COR-L47 (cell line): ENCODE measurements around the gene KCNK18.
"Not testable (repeated sequence)": the region's sequence is repeated elsewhere in the genome, so short reads cannot be mapped to it uniquely, and the experiment has no call there.

Source experiments
- DNase-seq: peaks from one replicate; lab custom pipeline; 2025; lab: John Stamatoyannopoulos, UW

The KCNK18 gene

DNA sequence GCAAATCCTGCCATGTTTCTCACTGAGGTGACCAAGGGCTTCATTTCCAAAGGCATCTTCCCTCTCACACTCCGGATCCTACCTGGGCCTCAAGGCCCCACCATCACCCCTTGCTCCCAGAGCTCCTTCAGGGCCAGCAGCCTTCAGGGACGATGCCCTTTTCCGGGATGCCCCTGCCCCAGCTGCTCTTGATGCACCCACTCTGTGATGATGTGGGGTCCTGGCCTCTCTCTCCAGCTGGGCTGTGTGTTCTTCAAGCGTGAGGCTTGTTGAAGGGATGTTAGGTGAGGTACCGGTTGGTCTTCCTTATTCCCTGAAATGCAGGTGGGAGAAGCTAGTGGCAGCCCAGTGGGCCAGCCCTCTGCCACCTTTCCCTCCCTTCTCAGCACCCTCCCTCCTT lies 25.3 kb downstream of the KCNK18 start:
- DNase-seq, result no peak

DNA sequence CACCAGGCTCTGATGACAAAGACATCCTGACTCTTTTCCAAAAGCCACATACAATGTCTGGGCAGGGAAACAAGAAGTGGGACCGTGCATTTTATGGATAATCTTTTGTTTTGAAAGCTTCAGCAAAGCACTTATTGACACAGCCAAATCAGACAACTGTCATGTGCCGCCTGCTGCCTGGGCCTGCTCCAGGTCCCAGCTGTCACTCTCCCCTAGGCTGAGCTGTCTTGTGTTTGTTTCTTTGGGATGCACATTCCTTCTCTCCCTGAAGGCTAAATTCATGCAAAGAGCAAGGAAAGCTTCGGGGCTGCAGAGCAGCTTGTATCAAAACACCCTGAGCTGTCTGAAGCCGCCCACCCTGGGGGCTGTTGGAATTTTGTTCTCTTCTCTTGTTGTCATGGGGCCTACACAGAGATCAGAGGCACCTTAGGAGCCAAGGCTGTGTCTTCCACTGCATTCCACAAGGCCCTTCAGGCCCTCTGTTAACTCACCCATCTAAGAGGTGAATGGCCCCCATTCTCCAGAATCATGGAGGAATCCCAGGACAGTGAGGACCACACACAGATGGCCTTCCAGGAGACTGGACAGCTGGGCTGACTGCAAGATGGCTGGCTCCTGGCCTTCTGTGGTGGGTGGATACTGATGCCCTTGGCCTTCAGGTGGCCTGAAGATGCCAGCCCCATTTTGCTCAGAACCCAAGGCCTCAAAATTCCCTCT lies 25.8 kb downstream of the KCNK18 start:
- no peak for DNase-seq

DNA sequence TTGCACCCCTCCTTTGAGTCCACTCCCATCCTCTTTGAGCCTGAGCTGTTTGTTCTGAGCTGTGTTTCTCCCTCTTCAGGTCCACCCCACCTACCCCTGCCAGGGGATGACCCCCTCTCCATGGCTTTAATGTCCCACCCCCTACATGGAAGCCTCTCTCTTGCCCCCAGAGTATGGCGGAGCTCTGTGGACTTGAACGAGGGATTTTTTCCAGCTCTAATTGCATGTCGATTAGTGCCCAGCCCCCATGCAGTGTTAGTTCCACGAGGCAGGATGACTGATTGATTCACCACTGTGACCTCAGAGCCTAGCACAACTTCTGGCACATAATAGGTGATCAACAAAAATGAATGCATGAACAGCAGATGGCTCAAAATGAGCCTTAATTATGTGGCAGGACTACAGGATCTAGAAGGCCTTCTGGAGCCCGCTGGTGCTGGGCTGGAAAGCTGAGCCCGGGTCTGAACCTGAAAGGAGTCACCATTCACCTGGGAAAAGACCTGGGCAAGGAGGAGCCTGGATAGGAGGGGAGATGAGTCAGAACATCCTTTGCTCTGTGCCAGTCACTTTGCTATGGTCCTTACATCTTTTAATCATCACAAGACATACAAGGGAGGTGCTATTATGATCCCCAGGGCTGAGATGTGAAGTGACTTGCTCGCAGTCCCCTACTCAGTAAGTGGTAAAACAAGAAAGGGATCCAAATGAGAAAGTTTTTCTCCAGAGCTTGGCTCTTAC lies 26.6 kb downstream of the KCNK18 start:
- no peak for DNase-seq

DNA sequence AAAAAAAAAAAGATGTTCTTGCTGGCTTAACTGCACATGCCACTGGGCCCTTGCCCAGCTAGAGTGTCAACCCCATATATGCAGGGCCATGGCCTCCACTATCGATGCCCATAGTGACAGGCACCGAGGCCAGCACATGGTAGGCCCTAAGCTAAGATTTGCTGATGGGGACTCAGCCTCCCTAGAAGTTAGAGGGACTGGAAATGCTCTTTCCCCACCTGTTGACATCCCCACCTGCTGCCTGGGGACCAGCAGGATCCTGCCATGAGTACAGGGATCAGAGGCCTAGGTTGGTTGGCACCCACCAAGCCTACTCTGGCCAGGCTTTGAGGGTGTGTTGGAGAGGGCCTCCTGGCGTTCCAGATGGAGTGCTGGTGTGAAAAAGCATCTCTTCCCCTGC lies 27.6 kb downstream of the KCNK18 start:
- no peak for DNase-seq

DNA sequence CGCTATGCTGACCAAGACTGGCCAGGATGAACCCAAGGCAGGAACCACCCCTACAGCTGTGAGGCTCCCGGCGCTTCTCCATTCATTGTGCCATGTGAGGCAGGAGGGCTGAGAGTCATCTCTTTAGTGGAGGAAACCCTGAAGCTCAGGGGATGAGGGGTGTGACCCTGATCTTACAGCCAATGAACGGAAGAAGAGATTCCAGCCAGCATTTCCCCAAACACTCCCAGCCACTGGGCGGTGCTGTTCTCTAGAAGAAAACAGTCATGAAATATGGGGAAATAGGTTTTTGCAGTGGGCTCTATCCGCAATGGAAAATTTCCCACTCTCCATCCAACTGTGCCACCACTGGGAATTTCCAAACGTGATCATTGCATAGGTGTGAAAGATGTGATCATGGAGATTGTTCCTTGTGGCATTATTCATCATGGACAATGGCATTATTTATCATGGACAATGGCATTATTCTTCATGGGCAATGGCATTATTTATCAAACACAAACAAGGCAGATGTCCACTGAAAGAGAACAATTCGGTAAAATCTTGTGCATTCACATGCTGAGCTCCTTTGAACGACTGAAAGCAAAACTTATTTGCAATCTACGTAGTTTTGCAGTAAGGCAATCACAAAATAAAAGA lies 29.6 kb downstream of the KCNK18 start:
- DNase-seq, result peak; percentile 34

DNA sequence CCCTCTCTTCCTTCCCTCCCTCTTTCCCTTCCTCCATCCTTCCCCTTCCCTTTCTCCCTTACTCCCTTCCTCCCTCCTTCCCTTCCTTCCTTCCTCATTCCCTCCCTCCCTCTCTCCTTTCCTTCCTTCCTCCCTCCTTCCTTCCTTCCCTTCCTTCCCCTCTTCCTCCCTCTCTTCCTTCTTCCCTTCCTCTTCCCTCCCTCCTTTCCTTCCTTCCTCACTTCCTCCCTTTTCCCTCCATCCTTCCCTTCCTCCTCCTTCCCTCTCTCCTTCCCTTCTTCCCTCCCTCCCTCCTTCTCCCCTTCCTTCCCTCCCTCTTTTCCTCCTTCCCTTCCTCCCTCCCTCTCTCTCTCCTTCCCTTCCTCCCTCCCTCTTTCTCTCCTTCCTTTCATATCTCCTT lies 30.9 kb downstream of the KCNK18 start:
- DNase-seq, result no peak

DNA sequence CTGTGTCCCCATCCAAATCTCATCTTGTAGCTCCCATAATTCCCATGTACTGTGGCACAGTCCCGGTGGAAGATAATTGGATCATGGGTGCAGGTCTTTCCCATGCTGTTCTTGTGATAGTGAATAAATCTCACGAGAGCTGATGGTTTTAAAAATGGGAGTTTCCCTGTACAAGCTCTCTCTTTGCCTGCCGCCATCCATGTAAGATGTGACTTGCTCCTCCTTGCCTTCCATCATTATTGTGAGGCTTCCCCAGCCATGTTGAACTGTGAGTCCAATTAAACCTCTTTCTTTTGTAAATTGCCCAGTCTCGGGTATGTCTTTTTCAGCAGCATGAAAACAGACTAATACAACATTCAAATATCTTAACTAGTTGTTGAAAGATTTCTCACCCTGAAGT lies 32.8 kb downstream of the KCNK18 start:
- not testable (repeated sequence) for DNase-seq

DNA sequence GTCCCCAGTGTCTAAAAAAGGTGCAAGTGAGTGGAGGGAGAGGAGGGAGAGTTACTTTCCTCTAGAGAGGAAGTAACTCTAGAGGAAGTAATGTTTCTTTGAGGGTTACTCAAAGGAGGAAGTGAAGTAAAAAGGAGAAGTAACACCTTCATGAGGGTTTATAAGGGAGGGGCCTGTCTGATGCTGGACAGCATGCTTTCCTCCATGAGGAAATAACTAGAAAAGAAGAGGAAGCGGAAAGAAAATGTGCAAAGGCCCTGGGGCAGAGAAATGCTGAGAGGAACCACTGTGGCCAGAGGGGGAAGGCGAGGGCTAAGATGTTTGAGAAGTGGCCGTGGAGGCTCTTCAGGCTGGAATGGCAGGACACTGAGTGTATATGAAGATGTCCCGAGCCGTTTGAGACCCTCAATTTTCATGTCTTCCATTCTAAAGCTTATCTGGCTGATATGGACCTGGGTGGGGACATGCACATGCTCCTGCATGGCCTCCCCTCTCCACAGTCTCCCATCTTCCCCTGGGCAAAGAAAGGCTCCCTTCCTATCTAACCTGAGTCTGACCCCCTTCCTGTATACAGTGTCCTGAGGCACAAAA lies 40.2 kb downstream of the KCNK18 start:
- no peak for DNase-seq

DNA sequence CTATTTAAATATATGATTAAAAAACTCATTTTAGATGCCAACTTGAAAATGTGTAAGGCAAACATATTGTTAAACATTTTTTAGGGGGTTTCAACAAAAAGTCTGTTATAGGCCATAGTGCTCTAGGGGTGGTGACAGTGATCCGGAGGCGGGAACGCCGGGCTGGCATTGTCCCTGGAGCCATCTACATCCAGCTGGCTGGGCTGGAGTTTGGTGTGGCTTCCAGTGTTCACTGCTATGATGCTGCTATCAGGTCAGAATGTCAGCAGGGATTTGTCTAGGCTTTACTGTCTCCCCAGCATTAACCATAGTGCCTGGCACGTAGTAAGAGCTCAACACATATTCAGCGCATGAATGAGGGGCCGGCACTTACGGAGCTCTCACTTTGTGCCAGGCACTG lies 41.8 kb downstream of the KCNK18 start:
- DNase-seq, result no peak

DNA sequence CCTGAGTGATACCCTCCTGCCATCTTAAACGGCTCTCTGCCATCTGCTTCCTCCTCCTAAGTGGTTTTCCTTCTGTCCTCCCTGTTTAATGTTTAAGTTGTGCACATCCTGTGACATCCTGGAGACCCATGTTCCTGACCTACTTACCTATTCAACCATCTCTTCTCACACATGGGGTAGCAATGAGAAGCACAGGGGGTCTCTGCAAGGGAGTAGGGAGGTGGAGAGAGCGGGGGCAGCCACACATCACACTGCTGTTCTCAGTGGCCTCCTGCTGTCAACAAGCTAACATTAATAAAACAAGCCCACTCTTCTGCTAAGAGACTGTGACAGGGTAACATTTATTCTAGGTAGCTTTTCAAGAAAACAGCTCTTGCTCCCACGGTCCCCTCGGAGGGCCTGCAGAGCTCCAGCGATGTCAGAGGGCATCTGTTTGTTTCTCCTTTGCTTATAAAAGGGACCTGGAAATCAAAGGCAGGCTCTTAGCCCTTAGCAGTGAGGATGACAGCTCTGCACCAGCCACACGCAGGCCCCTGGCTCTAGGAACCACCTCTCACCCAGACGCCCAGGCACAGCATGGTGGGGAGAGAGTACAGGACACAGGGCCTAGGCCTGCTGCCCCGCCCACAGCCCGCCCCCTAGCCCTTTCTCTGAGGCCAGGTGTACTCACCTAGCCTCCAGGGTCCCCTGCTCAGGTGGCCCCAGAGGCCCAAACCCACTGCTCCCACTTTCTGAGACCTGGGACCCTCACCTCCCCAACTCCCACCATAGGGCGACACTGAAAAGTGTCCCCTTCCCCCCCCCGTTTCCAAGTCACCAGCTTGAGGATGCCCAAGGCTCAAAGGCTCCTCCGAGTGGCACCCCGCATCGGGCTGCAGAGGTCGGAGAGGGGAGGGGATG lies 42.7 kb downstream of the KCNK18 start:
- DNase-seq, result no peak

DNA sequence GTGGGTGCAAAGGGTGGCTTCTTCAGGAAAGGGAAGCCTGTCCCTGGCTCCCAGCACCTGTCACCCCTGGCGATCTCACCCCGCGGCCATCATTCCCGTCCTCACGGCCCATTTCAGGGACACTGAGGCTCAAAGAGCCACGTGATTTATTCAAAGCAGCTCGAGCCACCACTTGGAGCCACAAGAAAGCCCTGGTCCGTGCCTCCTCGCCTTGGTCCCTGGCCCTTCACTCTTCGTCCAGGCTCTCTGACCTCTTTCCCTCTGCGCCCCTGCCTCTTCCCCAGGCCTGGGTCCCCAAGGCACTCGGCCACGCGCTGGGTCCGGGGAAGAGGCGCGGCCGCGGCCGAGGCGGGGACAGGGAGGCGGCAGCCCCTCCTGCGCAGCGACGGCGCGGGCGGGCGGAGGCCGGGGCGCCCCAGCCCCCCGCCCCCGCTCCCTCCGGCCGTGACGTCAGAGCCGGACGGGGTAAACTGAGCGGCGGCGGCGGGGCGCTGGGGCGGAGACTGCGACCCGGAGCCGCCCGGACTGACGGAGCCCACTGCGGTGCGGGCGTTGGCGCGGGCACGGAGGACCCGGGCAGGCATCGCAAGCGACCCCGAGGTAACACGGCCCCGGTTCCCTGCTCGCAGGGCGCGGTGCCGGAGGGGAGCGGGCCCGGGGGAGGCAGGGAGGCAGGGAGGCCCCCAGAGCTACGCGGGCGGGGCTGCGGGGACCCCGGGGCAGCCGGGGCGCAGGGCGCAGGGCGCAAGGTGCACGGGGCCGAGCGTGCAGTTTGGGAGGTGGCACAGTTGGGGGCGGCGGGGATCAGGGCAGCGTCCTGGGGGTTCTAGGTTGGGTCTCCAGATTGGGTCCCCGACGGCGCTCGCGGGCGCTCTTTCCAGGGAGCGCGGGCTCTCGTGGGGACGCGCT lies 43.6 kb downstream of the KCNK18 start, which contains the start of gene SLC18A2:
TSS of gene SLC18A2 (plus strand) at position 494 of the 909 bp plus-strand sequence. CDS start 580 bp downstream, outside the sequence.
- DNase-seq, result no peak

DNA sequence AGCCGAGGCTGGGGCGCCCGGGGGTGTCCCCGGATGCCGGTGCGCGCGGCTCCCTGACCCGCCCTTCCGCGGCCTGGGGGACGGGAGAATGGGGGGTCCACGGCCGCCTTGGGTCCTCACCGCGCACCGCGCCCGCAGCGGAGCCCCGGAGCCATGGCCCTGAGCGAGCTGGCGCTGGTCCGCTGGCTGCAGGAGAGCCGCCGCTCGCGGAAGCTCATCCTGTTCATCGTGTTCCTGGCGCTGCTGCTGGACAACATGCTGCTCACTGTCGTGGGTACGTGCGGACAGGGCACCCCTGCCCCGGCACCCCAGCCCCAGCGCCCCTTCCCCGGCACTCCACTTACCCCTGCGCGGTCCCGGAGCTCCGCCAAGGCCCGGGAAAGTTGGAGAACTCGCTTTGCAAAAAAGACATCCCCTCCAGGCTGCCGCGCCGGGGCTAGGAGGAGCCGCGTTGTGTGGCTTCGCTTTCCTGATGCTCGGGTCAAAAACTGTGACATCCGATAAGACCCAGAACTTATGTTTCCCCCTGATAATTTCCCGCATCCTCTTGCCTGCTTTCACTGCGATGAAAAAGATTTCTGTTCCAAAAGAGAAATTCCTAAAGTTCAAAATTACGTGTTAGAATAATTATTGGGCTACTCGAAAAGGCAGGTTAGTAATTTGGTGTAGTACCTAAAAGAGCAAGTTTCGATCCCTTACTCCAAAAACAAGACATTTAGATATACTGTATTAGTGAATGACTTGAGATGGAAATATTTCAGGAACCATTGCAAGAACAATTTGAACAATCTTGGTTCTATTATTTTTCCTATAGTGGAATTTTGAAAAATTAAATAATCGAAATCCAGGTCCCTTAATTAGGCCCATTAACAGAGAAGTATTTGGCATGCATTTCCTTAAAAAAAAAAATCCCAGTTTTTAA lies 44.5 kb downstream of the KCNK18 start:
- DNase-seq, result no peak

DNA sequence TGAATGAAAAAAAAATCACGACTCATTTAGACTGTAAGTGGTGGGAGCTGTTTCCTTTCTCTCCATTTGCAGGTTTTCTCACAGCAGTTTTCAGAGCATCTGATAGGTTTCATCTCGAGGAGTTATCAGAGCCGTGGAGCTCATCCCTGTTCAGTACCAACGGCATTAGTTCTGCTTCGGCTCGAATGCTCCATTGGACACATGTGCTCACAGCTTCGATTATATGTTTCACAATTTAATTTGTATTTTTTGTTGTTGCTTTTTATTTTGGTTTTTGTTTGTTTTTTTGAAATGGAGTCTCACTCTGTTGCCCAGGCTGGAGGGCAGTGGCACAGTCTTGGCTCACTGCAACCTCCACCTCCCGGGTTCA lies 45.2 kb downstream of the KCNK18 start:
- DNase-seq, result no peak

DNA sequence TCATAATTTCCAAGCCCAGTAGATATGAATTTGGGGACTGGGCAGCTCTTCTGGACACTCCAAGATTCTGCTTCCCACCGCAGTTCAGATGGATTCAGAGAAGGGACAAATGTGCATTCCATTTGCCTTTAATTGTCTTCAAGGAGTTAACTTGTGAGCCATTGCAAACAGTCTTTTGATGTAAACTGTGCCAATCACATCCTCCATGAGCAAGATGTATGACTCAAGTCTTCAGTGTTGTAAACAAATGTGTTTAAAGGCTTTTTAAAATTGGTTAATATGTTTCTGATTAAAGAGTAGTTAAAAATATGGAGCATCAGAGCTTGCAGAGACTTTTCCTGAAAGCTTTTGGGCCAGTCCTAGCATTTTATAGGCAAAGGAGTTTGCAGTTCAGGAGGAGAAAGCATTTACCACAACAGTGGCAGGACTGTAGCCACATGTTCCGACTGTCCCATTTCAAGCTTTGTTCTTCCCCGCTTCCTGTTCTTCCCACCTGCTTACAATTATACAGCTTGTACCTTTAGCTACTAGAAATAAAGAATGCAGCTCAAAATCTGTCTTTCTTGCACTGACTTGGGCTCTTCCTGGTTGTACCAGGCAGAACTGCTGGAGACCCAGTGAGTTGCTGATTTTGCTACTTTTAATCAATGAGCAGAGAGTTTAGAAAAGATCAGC lies 49.8 kb downstream of the KCNK18 start:
- no peak for DNase-seq

DNA sequence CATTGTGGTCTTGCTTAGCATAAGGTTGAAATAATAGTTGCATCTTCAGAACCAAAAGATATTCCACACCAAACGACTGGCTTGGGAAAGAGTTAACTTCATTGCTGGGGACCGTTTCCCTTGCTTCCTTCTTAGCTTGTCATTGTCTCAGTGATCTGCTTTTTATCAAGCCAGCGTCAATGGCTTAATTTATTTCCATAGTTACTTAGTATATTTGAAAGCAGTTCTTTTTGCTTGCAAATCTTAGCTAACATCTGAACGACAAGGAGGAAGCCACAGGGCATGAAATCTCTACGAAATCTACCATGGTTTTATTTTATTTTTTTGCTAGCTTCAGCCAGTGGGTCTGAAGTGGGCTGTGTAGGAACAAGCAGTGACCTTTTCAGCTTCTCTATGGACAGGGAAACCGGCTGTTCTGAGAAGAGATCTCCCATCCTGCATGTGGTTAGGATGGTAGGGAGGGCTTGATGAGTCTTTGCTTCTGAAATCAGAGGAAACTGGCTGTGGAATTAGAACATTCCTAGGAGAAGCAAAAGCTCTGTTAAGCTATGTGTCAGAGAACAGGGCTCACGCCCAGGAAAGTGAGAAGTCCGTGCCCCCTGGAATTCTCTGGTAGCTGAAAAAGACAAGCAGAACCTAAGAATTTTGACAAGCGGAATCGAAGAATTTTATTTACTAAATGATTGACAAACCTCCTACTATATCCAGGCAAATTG lies 51.6 kb downstream of the KCNK18 start:
- no peak for DNase-seq

DNA sequence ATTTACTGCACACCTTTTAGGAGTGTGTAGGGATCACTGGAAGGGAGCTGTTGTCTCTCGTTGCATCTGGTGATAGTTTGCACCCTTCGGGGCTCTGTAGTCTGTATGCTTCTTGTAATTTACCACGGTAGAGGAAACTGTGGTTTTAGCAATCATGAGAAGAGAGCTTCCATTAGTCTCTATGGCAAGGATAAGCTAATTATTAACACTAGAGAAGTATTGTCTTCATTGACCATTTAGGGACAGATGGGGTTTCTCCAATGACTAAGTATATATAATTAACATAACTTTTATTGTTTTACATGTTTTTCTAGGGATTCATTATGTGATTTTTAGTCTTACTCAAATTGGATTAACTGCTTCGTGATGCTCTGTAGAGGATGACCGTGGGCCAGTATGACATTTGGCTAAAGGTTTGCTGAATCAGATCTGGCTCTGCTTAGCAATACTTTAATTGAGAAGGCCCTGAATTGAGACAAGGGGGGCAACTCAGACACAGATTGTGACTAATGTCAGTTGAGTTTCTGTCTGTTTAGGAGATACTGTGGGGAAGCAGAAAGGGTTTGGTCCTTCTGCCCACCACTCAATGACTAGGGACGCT lies 52.3 kb downstream of the KCNK18 start:
- DNase-seq, result no peak

DNA sequence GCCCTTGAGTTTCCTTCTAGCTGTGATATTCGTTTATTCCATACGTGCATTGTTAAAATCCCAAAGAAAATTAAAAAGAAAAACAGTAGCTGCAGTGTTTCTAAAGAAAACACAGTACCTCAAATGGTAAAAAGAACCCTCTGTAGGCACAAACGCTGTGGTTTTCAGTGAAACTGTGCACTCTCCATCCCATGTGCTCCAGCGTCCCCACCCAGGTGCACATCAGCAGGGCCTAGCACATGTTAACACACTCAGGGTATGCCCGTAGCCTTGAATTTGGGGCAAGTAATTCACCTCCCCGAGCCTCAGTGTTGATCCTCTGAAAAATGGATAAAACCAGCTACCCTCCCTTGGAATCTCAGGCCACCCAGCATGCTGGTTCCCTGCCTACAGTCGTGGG lies 53.1 kb downstream of the KCNK18 start:
- no peak for DNase-seq

DNA sequence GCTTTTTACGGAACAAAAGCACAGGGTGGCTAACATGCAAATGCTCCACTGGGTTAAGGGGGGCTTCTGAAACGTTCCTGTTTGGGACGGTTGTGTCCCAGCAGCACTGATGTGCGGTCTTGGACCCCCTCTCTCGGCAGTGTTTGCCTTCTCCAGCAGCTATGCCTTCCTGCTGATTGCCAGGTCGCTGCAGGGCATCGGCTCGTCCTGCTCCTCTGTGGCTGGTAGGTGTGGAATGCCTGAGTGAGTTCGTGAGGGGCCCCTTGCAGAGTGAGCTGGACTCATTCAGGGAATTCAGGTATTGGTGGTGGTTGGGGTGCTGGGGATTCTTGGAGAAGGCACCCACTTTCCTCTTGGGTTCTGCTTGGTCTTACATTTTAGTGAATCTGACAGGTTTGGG lies 56.6 kb downstream of the KCNK18 start:
- DNase-seq, result no peak
